ENCODE data around the gene UBAC1. TPM values are rescaled to one million over a fixed set of nuclear protein-coding genes. Genes with fewer than 3 reads are reported as not detected.

UBAC1 gene, protein sequence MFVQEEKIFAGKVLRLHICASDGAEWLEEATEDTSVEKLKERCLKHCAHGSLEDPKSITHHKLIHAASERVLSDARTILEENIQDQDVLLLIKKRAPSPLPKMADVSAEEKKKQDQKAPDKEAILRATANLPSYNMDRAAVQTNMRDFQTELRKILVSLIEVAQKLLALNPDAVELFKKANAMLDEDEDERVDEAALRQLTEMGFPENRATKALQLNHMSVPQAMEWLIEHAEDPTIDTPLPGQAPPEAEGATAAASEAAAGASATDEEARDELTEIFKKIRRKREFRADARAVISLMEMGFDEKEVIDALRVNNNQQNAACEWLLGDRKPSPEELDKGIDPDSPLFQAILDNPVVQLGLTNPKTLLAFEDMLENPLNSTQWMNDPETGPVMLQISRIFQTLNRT
- polyA plus RNA-seq (2014; cell fraction: cytosol; rRNA removed), result 63.4 and 73.0 TPM in 2 replicates
- polyA plus RNA-seq (2014; cell fraction: nucleus; rRNA removed), result 125 and 126 TPM in 2 replicates

DNA sequence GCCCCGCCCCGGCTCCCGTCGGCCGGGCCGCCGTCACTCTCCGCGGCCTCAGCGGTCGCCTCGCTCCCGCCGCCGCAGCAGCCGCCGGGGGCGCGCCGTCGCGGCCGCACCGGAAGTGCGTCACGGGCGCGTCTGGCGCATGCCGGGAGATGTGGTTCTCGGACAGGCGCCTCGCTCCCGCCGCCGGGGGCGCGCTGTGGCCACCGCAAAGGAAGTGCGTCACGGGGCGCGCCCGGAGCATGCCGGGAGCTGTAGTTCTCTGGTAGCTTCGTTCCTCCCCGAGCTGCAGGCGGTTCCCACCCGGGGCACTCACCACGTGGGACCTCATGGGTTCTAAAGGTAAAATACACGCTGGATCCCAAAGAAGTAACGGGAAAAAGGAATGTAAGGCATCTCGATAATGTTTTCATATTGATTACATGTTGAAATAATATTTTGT lies at the start of gene UBAC1:
TSS of gene UBAC1 (minus strand) at position 97 of the 439 bp plus-strand sequence. CDS start 211 bp downstream, outside the sequence.
- peak; percentile 93 for DNase-seq (ENCODE audit: low spot score)

DNA sequence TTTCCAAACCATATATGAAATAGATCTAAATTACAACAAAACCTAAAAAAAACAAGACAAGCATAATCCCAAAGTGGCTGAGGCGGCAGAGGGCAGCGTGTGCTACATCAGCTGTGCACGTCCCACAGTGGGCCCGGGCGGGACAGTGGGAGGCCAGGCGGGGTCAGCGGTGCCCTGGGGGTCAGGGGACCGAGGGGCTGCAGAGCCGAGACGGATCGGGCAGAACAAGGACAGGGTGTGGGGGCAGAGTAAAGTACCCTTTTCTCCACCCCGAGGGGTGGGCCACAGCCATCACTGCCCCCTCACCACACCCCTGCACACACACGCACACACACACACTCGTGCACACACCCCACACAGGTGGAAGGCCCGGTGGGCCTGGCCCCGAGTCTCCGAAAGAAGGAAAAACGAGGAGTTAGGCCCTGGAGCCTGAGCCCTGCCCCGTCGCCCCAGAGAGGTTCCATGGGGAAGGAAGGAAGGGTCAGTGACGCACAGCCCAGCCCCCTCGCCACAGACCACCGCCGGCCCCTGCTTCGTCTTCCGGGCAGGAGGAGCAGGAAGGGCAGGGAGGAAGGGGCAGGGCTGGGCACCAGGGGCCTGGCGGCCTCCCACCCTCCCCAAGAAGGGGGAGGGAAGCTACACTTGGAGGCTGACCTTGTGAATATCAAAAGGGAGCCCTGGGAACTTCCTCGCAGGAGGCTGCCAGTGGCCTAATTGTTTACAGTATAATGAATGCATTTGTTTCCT lies 49.6 kb upstream of the UBAC1 start:
- DNase-seq (ENCODE audit: low spot score), result no peak

DNA sequence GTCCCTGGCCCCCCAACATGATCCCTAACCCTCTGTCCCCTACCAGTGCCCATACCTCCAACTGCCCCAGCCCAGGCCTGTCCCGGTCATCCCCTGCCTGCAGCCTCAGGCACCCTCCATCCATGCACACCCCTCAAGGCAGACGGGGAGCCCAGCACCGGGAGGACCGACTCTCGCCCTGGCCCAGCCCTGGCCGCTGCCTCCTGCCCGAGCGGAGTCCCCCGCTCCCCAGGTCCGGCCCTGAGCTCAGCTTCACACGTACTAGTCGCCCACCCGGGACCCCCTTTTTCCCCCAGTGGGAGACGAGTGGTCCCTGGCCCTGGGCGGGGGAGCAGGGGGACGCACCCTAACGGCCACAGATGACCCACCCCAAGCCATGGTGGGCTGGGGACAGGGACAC lies 49.0 kb upstream of the UBAC1 start:
- DNase-seq (ENCODE audit: low spot score), result no peak

DNA sequence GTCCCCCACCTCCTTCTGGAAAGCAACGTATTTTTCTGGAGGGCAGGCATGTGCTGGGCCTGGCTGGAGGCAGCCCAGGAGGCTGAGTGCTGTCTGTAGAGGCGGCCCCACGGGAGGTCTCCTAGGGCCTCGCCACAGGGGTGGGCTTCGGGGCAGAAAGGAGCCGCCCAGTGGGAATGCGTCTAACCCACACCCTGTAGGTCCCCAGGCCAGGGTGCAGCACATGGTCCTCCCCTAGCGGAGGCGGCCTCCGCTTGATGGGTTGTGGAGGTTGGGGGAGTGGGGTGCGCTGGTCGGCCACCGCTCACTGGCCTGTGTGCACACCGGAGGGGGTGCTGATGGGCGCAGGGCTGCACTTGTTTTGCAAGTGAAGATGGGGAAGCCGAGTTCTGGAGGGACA lies 48.3 kb upstream of the UBAC1 start:
- no peak for DNase-seq (ENCODE audit: low spot score)

DNA sequence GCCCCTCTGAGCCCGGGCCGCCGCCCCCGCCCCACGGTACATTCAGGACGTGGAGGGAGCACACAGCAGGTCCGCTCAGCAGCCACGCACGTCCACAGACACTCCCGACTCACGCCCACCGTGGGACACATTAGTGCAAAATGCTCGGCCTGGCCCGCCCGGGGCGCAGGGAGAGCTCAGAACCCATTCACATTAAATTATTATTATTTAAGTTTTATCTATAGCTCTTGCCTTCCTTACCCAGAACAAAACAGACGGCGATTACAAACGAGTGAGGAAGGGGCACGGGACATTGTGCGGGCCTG lies 47.5 kb upstream of the UBAC1 start:
- DNase-seq (ENCODE audit: low spot score), result no peak

DNA sequence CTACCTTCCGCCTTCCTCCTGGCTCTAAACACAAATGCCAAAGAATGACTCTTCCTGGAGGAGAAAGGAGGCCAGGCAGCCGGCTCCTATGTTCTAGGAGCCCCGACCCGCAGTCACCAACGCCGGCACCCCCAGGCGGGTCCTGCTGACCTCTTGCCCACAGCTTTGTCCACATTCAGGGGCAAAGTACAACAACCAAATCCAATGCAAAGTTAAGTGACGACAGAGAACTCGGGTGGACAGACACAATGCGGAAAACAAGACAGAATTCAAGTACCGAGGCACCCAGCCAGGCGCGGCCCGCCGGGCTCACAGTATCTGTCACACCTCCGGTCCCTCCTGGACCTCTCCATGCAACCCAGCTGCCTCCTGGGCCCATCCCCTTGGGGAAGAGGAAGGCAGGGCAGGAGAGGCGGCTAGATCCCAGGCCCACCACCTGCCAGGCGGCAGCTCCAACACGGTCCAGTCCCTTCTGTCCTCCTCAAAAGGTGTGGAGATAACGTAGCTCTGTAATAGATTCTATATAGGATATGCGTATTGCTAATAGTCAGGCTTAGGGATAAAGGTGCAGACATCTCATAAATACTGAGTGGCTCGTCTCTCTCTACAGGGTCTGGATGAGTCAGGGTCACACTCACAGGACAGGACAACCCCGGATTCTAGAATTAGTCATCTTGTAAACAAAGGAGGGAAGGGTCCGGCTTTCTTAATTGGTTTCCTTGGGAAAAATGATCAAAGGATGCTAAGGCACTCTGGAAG lies 46.9 kb upstream of the UBAC1 start:
- DNase-seq (ENCODE audit: low spot score), result no peak

DNA sequence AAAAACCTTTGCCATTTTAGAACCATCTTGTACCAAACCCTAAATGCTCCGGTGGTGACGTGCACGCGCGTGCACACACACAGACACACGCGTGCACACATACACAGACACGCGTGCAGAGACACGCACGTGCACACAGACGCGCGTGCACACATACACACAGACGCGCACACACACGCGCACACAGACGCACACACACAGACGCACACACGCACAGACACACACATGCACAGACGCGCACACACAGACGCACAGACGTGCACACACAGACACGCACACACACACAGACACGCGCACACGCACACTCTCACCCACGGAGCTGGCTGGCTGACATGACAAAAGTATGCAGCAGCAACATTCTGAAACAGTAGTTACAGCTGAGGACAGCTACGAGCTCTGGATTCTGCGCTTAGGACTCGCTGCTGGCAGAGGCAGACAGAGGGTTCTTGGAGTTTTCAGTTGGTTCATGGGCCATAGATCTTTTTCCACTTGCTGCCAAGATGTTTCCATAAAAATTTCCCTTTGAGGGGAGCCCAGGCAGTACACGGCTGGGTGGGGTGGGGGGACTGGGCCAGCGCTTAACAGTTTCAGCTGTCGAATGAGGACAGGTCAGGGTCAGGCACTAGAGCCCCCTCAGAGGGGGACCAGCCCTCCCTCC lies 46.2 kb upstream of the UBAC1 start:
- DNase-seq (ENCODE audit: low spot score), result no peak

DNA sequence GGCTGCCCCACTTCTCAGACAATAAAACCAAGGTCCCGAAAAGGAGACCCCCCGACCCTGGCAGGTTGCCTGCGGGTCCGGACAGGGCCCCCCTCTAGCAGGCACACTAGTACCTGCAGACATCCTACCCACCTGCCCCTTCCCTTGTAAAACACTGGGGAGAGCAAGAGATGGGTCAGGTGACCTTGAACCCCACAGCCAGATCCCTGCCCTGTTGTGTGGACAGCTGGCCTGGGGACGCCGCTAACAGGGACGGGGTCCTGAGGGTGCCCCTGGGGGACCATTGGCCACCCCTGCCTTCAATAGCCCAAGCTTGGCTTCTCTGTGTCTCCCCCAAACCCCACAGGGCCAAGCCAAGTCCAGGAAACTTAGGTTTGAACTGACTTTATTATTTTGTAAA lies 45.0 kb upstream of the UBAC1 start:
- DNase-seq (ENCODE audit: low spot score), result no peak

DNA sequence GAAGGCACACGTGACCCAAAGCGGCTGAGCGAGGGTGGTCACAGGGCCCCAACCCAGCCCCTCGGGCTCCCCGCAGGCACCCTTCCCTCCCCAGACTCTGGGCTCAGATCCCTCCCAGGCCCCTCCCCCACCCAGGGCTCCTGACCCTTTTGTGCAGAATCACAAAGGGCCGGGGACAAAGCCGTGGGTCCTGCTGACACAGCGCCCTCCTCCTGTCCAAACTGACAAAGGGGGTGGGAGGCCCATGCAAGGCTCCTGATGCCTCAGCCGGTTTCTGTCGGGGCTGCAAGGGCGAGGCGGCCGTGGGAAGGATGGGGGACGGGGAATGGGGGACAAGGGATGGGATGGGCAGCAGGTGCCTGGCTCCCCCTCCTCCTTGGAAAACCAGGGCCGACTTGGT lies 43.5 kb upstream of the UBAC1 start:
- no peak for DNase-seq (ENCODE audit: low spot score)

DNA sequence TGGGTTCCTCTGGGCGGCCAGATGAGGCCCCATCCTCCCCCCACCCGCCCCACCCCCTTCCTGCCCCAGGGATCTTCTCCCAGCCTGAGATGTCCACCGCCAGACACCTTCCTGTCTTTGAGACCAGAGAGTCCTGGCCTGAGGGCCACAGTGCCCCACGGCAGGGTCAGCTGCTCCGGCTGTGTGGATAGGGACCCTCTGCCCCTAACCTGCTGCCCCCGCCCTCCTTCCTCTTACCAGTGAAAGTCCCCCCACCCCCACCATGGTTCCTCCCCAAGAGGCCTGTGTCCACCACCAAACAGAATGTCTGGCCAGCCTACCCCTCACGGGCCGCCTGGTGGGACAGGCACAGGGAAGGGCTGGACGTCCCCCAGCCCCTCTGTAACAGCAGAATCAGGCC lies 43.0 kb upstream of the UBAC1 start:
- DNase-seq (ENCODE audit: low spot score), result no peak

DNA sequence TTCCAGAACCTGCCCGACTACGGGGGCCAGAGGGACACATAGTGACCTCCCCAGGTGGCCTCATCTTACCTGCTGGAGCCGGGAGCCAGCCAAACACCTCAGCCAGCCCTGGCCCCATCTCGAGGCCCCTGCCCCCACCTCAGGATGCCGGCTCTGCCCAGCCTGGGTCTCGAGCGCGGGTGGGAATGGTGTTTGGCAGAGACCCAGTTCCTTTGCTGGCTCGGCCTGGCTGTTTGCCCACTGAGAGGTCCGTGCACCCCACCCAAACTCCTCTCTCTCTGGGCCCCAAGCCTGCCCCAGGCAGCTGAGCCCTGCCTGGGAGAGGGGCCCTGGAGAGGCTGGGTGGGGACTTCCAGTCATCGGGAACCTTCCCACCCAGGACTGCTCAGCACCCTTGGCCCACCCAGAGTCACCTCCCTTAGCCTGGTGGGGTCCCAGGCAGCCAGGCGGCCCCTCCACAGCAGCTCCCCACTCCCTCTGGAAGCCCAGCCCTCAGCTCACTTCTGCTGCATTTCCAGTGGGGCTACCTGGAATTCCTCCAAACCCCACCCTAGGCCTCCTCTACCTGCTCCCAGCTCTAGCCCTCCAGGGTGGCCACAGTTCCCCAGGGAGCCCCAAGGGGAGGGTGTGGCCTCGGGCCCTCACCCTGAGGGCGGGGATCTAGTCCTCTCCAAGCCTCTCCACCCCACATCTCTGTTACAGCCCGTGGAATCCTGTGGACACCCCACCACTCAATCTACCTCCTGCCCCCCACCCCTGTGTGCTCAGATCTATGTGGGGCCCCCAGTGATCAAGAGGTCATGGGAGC lies 42.4 kb upstream of the UBAC1 start:
- no peak for DNase-seq (ENCODE audit: low spot score)

DNA sequence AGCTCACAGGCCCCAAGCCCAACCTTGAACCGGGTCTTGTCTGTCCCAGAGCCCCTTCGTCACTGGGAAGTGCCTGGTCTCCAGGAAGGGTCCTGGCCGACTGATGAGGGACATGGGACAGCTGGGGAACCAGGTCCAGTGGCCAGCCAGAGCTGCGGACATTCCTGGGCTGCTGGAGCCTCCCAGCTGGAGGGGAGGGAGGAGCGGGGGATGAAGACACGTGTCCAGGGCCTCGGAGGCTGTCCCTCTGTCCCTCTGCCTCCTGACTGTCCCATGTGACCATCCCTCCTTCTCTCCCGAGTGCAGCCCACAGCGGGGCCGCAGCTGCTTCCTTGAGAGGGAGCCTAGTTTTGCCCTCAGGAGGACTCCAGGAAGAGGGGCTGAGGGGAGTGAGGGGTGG lies 41.7 kb upstream of the UBAC1 start:
- DNase-seq (ENCODE audit: low spot score), result no peak

DNA sequence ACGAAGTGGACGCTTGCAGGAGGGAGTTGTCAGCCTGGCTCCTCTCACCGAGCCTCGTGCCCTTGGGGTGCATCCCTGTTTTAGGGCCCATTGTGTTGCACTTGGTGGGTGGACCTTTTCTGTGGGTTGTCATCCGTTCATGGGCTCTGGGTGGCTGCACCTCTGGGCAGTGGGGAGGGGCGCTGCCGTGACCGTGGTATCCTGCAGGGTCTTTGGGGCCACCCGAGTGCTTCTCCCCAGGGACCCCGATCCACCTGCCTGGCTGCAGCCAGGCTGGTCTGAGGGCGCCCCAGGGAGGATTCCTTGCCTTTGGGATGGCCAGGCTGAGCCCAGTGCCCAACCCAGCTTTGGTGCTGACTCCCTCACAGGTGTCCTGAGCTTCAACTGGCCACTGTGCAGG lies 41.0 kb upstream of the UBAC1 start:
- DNase-seq (ENCODE audit: low spot score), result no peak

DNA sequence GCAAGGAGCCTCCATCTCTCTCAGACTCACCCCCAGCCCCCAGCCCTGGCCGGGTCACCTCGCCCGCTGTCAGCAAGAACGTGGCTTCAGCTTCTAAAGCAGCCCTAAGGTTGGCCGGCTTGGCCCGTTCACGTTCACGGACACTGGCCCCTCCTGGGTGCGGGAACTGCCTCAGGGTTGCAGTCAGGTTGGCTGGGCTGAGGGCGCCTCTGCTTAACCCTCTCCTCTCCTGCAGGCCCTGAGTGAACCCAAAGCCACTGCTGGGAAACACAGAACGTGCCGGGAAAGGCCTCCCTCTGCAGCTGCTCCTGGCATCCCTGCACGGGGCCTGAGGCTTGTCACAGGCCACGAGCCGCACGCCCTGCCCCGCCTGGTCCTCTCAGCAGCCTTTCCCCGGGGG lies 40.1 kb upstream of the UBAC1 start:
- no peak for DNase-seq (ENCODE audit: low spot score)

DNA sequence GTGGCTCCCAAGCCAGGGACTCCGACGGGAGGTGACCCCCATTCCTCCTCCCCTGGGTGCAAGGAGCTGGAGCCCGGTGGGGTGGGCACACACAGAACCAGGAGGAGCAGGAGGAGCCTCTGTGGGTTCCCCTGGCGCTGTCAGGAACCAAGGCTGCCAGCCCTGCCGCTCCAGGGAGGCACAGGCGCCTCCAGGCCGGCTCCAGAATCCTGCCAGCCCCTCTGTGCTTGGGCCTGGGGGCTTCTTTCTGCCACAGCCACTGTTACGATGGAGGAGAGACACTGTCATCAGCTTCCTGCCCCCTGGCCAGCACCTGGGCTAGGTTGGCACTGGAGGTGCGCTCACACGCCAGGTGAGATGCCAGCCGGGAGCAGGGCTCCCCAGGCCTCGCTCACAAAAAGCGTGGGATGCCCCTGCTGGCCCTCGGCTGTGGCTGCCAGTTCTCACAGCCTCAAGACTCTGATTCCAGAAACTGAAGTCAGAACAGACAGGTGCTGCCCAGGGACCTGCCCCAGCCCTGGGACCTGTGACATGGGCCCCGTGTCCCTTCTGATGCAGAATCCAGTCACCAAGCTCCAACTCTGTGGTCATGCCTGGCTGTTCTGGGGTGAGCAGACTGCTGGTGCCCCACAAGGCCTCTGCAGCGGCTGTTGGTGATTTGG lies 37.4 kb upstream of the UBAC1 start:
- DNase-seq (ENCODE audit: low spot score), result no peak

DNA sequence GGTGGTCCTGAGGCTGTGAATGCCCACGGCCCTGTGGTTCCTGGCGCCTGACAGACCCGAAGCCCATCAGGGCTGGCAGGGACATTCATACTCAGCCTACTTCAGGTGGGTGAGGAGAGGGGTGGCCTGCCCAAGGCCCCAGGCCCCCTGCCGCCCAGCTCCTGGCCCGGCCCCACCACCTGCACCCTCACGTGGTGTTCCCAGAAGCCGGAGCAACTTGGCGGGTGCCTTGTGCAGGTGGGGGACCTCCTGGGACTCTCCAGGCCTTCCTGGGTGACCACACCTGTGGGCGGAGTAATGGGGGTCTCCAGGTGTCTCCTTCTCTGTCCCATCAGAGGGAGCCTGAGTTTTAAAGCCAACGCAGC lies 36.8 kb upstream of the UBAC1 start:
- DNase-seq (ENCODE audit: low spot score), result no peak

DNA sequence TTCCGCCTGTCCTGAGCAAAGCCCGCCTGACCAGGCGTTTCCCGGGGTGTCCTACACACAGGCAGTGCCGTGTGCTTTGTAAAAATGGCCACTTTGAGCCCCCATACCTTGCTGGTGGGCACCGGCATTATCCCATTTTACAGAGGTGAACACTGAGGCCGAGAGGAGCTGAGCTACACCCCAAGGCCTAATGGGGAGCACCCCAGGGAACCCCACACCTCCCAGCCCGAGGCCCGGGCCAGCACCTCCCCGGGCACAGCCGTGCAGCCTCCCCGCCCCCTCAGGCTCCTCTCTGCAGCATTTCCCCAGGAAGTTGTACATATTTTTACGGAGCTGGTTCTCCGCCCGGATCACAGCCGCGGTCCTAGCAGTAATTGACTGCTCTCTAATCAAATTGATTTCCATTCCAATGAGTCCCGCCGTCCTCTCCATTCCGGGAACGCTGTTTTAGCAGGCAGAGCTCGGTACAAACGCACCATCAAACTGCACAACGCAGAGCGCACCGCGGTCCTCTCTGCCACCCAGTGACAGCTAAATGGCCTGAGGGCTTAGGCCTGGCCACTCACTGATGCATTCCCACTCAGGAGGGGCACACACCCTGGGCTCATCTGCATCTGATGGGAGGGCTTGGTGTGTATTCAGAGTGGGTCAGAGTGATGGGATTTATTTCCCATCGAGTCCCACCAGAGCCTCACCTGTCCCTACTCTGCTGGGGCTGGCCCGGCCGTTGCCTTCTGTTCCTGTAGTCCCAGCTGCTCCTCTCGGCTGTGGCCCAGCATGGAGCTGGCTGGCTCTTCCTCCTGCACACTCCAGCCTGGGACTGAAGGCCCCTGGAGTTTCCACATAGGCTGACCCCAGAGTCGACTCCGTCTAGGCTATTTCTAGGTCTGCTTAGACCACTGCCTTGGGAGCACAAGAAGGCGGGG lies 36.2 kb upstream of the UBAC1 start:
- no peak for DNase-seq (ENCODE audit: low spot score)

DNA sequence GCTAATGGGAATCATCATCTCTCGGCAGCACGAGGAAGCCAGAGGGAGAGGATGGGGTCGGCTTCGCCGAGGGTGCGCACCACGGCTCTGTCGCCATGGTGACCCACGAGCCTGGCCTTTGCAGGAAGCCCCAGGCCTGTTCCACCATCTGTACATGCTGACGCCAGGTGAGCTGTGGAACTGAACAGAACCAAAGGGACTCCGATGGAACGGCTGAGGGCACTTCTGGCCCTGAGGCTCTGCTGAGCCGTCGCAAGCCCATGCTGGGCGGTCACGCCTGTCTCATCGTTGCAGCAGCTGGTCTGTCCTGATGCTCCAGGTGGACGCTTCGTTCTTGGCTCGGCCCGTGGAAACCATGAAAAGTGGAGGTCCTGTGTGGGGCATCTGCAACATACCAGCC lies 34.6 kb upstream of the UBAC1 start:
- no peak for DNase-seq (ENCODE audit: low spot score)

DNA sequence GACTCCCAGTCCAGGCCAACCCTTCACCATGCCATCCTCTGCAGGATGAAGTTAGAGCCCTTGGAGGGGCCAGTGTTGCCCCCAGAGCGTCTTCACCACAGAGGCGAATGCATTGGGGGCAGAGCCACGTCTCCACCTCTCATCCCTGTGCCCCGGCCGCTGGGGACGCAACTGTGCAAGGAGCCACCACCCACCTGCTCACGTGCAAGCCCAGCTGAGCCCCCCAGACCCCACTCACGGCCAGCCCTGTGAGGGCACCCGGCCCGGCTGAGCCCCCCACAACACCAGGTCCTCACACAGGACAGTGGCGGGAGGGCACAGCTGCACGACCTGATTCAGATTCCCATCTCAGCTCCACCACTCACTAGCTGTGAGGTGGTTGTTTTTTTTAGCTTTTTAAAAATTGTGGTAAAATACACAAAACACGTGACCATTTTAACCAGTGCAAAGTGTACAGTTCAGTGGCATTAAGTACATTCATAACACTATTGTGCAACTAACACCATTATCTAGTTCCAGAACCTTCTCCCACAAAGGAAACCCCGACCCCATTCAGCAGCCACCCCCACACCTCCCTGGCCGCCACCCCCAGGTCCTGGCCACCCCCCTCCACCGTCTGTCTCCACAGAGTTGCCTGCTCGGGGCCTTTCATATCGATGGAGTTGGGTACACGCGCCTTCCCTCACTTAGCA lies 33.5 kb upstream of the UBAC1 start:
- no peak for DNase-seq (ENCODE audit: low spot score)
